Adrenal gland (tissue), 12 donors: ENCODE results near the gene SLC7A6OS. TPM values are rescaled to one million over a fixed set of nuclear protein-coding genes. Genes with fewer than 3 reads are reported as not detected.
"Not testable (repeated sequence)": the region's sequence is repeated elsewhere in the genome, so short reads cannot be mapped to it uniquely, and the experiment has no call there.

Experiments used
- DNase-seq, 7 donors: peaks; one replicate each; pipeline ENCODE4 v3.0.0-alpha.2; 2019 to 2020
- H3K27ac ChIP-seq, 5 donors: fragments of 200-600 bp; sonication (generic) in 4 of 5; 1 replicate in 3 of 5; 2 replicates in 2 of 5; pipeline versions ENCODE4 v1.5.1 to v1.8.0; 2016 to 2020; ENCODE audit warnings: mild to moderate bottlenecking in 1 of 5
- H3K27me3 ChIP-seq: fragments of 200-600 bp; 2 replicates; pipeline ENCODE4 v1.8.0; 2021
- H3K36me3 ChIP-seq, 2 donors: fragments of 200-600 bp; replicated peaks in 1 of 2; 1 replicate in 1 of 2; 2 replicates in 1 of 2; pipeline versions ENCODE4 v1.5.1 to v1.8.0; 2018 to 2022
- H3K4me1 ChIP-seq, 2 donors: fragments of 200-600 bp; replicated peaks in 1 of 2; 1 replicate in 1 of 2; 2 replicates in 1 of 2; pipeline versions ENCODE4 v1.5.1 to v1.8.0; 2018 to 2021
- H3K4me3 ChIP-seq, 4 donors: fragments of 200-600 bp; sonication (generic) in 3 of 4; one replicate each; pipeline ENCODE4 v1.5.1; 2016 to 2018
- H3K9me3 ChIP-seq, 3 donors: fragments of 200-600 bp; sonication (generic) in 1 of 3; replicated peaks in 1 of 3; 1 replicate in 2 of 3; 2 replicates in 1 of 3; pipeline versions ENCODE4 v1.5.1 to v1.8.0; 2016 to 2021
- CTCF ChIP-seq, 6 experiments: fragments of 450-650 bp in 4 of 6; fragments of 200-600 bp in 2 of 6; sonication (generic) in 1 of 6; IDR thresholded peaks; 1 replicate in 5 of 6; 2 replicates in 1 of 6; pipeline versions ENCODE4 v1.5.1 to v1.8.0; 2016 to 2021; ENCODE audit warnings: antibody characterized with exemption in 6 of 6, mild to moderate bottlenecking in 2 of 6, moderate library complexity in 1 of 6
- POLR2A ChIP-seq, 2 donors: fragments of 450-650 bp; IDR thresholded peaks; one replicate each; pipeline ENCODE4 v1.6.1; 2017; ENCODE audit warnings: antibody characterized with exemption in 2 of 2, mild to moderate bottlenecking in 2 of 2, moderate library complexity in 1 of 2
- WGBS, 4 donors: extraction: QIAGEN DNeasy Blood & Tissue Kit in 2 of 4; methylation state at CpG; one replicate each; pipeline versions ENCODE4 v1.1.5 to v1.1.7; 2013 to 2017; 5-methylcytosine and 5-hydroxymethylcytosine counted together
- intact Hi-C, 2 donors: fragments of 100-400 bp; cut with DNase I; formaldehyde crosslinking; loops; one replicate each; pipeline versions ENCODE4 v1.14.1 to v1.15.0; 2022 to 2023
- polyA plus RNA-seq, 3 donors: library from polyadenylated mRNA; stranded (reverse); fragments of 200-250 nt in 2 of 3; fragments of 350-450 nt in 1 of 3; fragmentation: Illumina TruSeq in 1 of 3; extraction: RNeasy Lipid Tissue Mini Kit (QIAGEN cat#74804) in 1 of 3; gene quantifications; one replicate each; pipeline ENCODE4 v1.2.3, GENCODE V29; 2013 to 2014
- total RNA-seq, 9 donors: library from RNA; depleted of rRNA in 4 of 9; stranded (reverse); fragments of >200 nt in 4 of 9; fragments of 120-200 nt in 1 of 9; fragmentation: NEBNext Ultra II Directional in 1 of 9; extraction: Animal tissue kit (Norgen Biotek cat#: 25700) in 1 of 9; gene quantifications; one replicate each; pipeline versions ENCODE4 v1.1.0 to v1.2.4, GENCODE V29; 2013 to 2023
- donor health status: healthy with polysubstance abuse.
- donor health status: Bipolar disorder and iron deficiency.
- donor health status: DM: yes; HTN: yes; CAD: no.
- donor health status: DM: no; HTN: no; CAD: no.
- donor health status: DM: no; HTN: no; CAD: no.
- donor health status: DM: yes; HTN: yes; CAD: no.

SLC7A6OS gene
- total and polyA plus RNA-seq, 12 donors: 5.7 to 18.6 (median 13.8) TPM

DNA sequence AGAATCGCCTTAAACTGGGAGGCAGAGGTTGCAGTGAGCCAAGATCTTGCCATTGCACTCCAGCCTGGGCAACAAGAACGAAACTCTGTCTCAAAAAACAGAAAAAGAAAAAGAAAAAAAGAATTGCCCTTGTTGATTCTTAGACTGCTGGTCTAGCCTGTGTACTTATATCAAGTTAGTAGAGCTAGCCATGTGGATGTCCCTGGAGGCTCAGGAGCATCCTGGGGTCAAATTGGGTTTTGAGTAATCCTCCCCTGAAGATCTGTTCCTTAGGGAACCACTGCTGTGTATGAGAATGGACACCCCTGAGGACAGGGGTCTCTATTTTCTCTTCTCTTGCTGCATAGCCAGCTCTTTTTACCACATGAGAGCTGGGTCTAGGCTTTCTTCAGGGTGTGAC lies 21.5 kb downstream of the SLC7A6OS start:
- no peak for TF ChIP-seq CTCF (IDR thresholded peaks at IDR 0.05)
- no peak for TF ChIP-seq POLR2A (IDR thresholded peaks at IDR 0.05)
- Histone ChIP-seq H3K4me1 (peaks cover 26 to 46% of the 10 kb centered on the region in 2 donors), H3K9me3 (no peaks in the 10 kb centered on the region), H3K36me3 (peaks cover 0 to 41% of the 10 kb centered on the region in 2 donors), H3K27ac (peak overlapping the region in 3 of 5 donors; percentile 10 to 91 (median 40)), H3K4me3 (no peak overlapping the region), H3K27me3 (no peaks in the 10 kb centered on the region)
- DNase-seq: no peak
- WGBS, 4 donors: 91 to 97% (median 94%) methylated on average over 2 of the region's 2 CpGs
- intact Hi-C loops: no loop called here

- peaks cover 0 to 40% of the 10 kb centered on the region in 2 donors for H3K36me3 ChIP-seq
- peaks cover 26 to 50% of the 10 kb centered on the region in 2 donors for H3K4me1 ChIP-seq
- H3K9me3 ChIP-seq, intact Hi-C loops, H3K4me3 ChIP-seq, H3K27me3 ChIP-seq, DNase-seq: not testable (repeated sequence)
- 85 to 90% (median 87%) methylated on average over 9 of the region's 9 CpGs for WGBS, 4 donors
- peak overlapping the region in 4 of 5 donors; percentile 17 to 91 (median 72) for H3K27ac ChIP-seq
Observed at GRCh38 chr16:68288796-68289195, 21.9 kb downstream of the SLC7A6OS start.

- H3K4me3 ChIP-seq: no peak overlapping the region
- no peaks in the 10 kb centered on the region for H3K27me3 ChIP-seq
- 86 to 100% (median 92%) methylated on average over 1 of the region's 1 CpG for WGBS, 4 donors
- TF ChIP-seq POLR2A (IDR thresholded peaks at IDR 0.05) (no peak), CTCF (IDR thresholded peaks at IDR 0.05) (no peak)
- H3K9me3 ChIP-seq: no peaks in the 10 kb centered on the region
- DNase-seq: no peak
- peak overlapping the region in 4 of 5 donors; percentile 17 to 91 (median 72) for H3K27ac ChIP-seq
- intact Hi-C loops: no loop called here
- peaks cover 0 to 35% of the 10 kb centered on the region in 2 donors for H3K36me3 ChIP-seq
- H3K4me1 ChIP-seq: peaks cover 26 to 55% of the 10 kb centered on the region in 2 donors
Observed at GRCh38 chr16:68288252-68288650, 22.5 kb downstream of the SLC7A6OS start.

DNA sequence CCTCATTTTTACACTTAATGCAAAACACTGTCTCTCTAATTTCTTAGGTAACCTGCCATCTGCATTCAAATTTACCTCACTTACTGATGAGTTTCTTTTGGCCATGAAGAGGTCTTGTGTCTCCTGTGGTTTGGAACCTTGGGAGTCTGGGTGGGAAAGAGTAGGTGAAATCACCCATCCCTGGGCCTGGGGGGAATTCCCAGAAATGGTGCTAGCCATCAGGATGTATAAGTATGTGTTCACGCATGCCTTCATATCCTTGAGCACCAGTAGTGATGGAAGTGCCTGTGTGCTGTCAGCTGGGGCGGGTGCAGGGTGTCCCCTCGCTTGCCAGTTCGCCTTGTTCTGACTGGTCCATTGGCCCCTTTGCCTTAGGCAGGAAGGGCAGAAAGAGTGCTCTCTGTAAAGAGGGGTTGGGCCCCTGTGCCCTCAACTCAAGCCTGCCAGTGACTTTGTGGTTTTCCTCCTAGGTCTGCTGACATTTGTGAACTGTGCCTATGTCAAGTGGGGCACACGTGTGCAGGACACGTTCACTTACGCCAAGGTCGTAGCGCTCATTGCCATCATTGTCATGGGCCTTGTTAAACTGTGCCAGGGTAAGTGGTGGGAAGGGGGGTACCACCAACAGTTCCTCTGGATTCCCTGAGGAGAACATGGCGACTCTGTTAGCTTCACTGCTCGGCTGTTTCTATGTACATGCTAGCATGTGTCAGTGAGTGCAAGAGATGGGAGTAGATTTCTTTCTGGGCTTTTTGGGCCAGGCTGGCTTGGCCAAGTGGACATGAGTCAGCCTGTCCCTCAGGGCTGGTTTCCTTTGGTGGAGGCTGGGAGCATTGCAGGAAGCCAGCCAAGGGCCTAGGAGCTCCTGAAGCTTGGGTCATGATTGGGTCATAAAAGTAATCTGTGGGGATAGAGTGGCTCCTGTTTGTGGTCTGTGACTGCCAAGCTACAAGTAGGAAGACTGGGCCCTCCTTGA lies 23.2 kb downstream of the SLC7A6OS start:
- H3K4me3 ChIP-seq: no peak overlapping the region
- WGBS, 4 donors: 44 to 68% (median 65%) methylated on average over 11 of the region's 11 CpGs
- peak; percentile 75 to 95 (median 93) for DNase-seq
- peaks cover 28 to 61% of the 10 kb centered on the region in 2 donors for H3K4me1 ChIP-seq
- intact Hi-C loops: no loop called here
- peak overlapping the region; percentile 1 to 91 (median 69) for H3K27ac ChIP-seq
- peak in 1 of 2 donors; percentile 22 for TF ChIP-seq POLR2A (IDR thresholded peaks at IDR 0.05)
- peak in 5 of 6 experiments; percentile 23 to 62 (median 48) for TF ChIP-seq CTCF (IDR thresholded peaks at IDR 0.05)
- no peaks in the 10 kb centered on the region for H3K9me3 ChIP-seq
- peaks cover 0 to 29% of the 10 kb centered on the region in 2 donors for H3K36me3 ChIP-seq
- H3K27me3 ChIP-seq: no peaks in the 10 kb centered on the region
